ENCODE measurements around the gene STAT3.

DNA sequence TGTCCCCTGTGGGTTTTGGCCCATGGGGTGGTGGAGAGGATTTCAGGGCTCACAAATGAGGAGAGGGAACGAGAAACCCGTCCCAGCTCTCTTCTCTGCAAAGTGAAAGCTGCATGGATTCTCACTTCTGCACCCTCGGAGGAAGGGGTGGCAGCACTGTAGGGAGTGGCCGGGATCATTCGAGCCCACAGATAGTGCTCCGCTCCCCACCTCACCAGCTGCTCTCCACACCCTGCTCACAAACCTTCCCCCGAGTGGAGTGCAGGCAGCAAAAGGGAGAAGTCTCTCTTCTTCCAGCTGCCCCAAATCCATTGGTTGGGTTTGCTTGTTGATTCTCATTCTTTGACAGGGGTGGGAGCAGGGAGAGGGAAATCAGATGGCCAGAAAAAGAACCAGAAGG lies 79.8 kb downstream of the STAT3 start:
- TF ChIP-seq, protein P1, sequence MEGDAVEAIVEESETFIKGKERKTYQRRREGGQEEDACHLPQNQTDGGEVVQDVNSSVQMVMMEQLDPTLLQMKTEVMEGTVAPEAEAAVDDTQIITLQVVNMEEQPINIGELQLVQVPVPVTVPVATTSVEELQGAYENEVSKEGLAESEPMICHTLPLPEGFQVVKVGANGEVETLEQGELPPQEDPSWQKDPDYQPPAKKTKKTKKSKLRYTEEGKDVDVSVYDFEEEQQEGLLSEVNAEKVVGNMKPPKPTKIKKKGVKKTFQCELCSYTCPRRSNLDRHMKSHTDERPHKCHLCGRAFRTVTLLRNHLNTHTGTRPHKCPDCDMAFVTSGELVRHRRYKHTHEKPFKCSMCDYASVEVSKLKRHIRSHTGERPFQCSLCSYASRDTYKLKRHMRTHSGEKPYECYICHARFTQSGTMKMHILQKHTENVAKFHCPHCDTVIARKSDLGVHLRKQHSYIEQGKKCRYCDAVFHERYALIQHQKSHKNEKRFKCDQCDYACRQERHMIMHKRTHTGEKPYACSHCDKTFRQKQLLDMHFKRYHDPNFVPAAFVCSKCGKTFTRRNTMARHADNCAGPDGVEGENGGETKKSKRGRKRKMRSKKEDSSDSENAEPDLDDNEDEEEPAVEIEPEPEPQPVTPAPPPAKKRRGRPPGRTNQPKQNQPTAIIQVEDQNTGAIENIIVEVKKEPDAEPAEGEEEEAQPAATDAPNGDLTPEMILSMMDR (IDR thresholded peaks at IDR 0.05) = no peak
- no peak for TF ChIP-seq POLR2A (IDR thresholded peaks at IDR 0.05)
